ENCODE data around the gene ARPC5L.

DNA sequence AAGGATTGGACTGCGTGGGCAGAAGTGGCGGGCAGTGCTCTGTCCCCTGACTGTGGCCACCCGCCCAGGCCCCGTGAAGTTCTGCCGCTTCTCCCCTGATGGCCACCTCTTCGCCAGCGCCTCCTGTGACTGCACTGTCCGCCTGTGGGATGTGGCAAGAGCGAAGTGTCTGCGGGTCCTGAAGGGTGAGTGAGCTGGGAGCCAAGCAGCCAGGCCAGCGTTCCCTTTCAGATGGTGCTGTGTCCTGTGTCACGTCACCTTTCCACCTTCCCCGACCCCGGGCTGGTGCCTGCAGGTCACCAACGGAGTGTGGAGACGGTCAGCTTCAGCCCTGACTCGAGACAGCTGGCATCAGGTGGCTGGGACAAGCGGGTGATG, 6.4 kb upstream of the ARPC5L start:
- TF ChIP-seq, protein P1, sequence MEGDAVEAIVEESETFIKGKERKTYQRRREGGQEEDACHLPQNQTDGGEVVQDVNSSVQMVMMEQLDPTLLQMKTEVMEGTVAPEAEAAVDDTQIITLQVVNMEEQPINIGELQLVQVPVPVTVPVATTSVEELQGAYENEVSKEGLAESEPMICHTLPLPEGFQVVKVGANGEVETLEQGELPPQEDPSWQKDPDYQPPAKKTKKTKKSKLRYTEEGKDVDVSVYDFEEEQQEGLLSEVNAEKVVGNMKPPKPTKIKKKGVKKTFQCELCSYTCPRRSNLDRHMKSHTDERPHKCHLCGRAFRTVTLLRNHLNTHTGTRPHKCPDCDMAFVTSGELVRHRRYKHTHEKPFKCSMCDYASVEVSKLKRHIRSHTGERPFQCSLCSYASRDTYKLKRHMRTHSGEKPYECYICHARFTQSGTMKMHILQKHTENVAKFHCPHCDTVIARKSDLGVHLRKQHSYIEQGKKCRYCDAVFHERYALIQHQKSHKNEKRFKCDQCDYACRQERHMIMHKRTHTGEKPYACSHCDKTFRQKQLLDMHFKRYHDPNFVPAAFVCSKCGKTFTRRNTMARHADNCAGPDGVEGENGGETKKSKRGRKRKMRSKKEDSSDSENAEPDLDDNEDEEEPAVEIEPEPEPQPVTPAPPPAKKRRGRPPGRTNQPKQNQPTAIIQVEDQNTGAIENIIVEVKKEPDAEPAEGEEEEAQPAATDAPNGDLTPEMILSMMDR (IDR thresholded peaks at IDR 0.05) = no peak
- no peak for TF ChIP-seq POLR2A (IDR thresholded peaks at IDR 0.05)

All from thyroid gland (tissue), 4 donors.